K562 (cell line): Measurements from ENCODE around the gene RELL1. TPM values are rescaled to one million over a fixed set of nuclear protein-coding genes. Genes with fewer than 3 reads are reported as not detected.

Source experiments
- ARID3B ChIP-seq: fragments of 250-450 bp; sonication (Bioruptor Pico); IDR thresholded peaks from 2 replicates; pipeline ENCODE4 v1.4.0; 2020; ENCODE audit warnings: borderline replicate concordance
- E2F1 ChIP-seq: sonication (generic); formaldehyde crosslinking; IDR thresholded peaks from 2 replicates; pipeline ENCODE4 v1.8.1; 2023; ENCODE audit warnings: mild to moderate bottlenecking, missing genetic modification reagents, moderate library complexity
- E2F5 ChIP-seq: sonication (generic); formaldehyde crosslinking; IDR thresholded peaks from 2 replicates; pipeline ENCODE4 v1.8.0; 2022; ENCODE audit warnings: mild to moderate bottlenecking, missing genetic modification reagents
- FOXK2 ChIP-seq, 2 experiments: fragments of 450-650 bp; IDR thresholded peaks in 1 of 2; conservative IDR thresholded peaks in 1 of 2; 2 replicates each; pipeline ENCODE4 v1.6.1; 2016; ENCODE audit warnings: low read depth in 2 of 2, mild to moderate bottlenecking in 1 of 2
- KDM4B ChIP-seq, 2 experiments: fragments of 450-650 bp in 1 of 2; sonication (generic) in 1 of 2; IDR thresholded peaks; 2 replicates each; pipeline ENCODE4 v1.6.1; 2016 to 2017; ENCODE audit warnings: borderline replicate concordance in 2 of 2, antibody characterized with exemption in 1 of 2, low read depth in 1 of 2, mild to moderate bottlenecking in 1 of 2
- NFE2 ChIP-seq: IDR thresholded peaks from 2 replicates; pipeline ENCODE4 v1.6.1; 2014; ENCODE audit warnings: antibody characterized with exemption, low read depth
- NONO ChIP-seq, 2 experiments: fragments of 200-400 bp in 1 of 2; fragments of 450-650 bp in 1 of 2; formaldehyde crosslinking in 1 of 2; IDR thresholded peaks; 2 replicates each; pipeline ENCODE4 v1.6.1; 2017; ENCODE audit warnings: low read depth in 2 of 2, mild to moderate bottlenecking in 2 of 2, moderate library complexity in 2 of 2, low read length in 1 of 2
- NUFIP1 ChIP-seq: fragments of 450-650 bp; IDR thresholded peaks from 2 replicates; pipeline ENCODE4 v1.6.1; 2018; ENCODE audit not compliant: partially characterized antibody
- PHF8 ChIP-seq: fragments of 200-600 bp; sonication (generic); IDR thresholded peaks from 2 replicates; pipeline ENCODE4 v1.6.1; 2012; ENCODE audit warnings: mixed run types, mild to moderate bottlenecking, inconsistent platforms, low read length, moderate library complexity, borderline replicate concordance
- POLR3A ChIP-seq: IDR thresholded peaks from 2 replicates; pipeline ENCODE4 v1.6.1; 2011; ENCODE audit warnings: borderline replicate concordance, mild to moderate bottlenecking, moderate library complexity; ENCODE audit not compliant: insufficient read length, insufficient read depth; ENCODE audit errors: extremely low read depth
- PREB ChIP-seq: sonication (generic); formaldehyde crosslinking; IDR thresholded peaks from 2 replicates; pipeline ENCODE4 v1.8.1; 2023; ENCODE audit warnings: mild to moderate bottlenecking, missing genetic modification reagents
- RB1 ChIP-seq: fragments of 450-650 bp; IDR thresholded peaks from 2 replicates; pipeline ENCODE4 v1.6.1; 2017; ENCODE audit warnings: low read depth, mild to moderate bottlenecking
- RBM17 ChIP-seq: fragments of 200-400 bp; formaldehyde crosslinking; IDR thresholded peaks from 2 replicates; pipeline ENCODE4 v1.6.1; 2017; ENCODE audit warnings: low read depth, mild to moderate bottlenecking, low read length, borderline replicate concordance
- RBM34 ChIP-seq: fragments of 200-400 bp; formaldehyde crosslinking; IDR thresholded peaks from 2 replicates; pipeline ENCODE4 v1.6.1; 2018; ENCODE audit warnings: low read length, borderline replicate concordance; ENCODE audit not compliant: insufficient read depth
- RUNX1 ChIP-seq: sonication (generic); IDR thresholded peaks from 2 replicates; pipeline ENCODE4 v1.6.1; 2016; ENCODE audit warnings: antibody characterized with exemption, low read depth
- SAP30 ChIP-seq: fragments of 200-600 bp; sonication (generic); IDR thresholded peaks from 2 replicates; pipeline ENCODE4 v1.6.1; 2012; ENCODE audit warnings: borderline replicate concordance, low read depth, mild to moderate bottlenecking, moderate library complexity, low read length, control low read depth, inconsistent platforms; ENCODE audit not compliant: insufficient read depth, poor library complexity, severe bottlenecking
- SMAD2 ChIP-seq: fragments of 150-350 bp; IDR thresholded peaks from 2 replicates; pipeline ENCODE4 v1.6.1; 2014; ENCODE audit warnings: low read depth, mild to moderate bottlenecking, low read length
- TCF3 ChIP-seq: sonication (generic); formaldehyde crosslinking; IDR thresholded peaks from 2 replicates; pipeline ENCODE4 v1.4.0; 2020; ENCODE audit warnings: mild to moderate bottlenecking, missing genetic modification reagents
- THRA ChIP-seq: fragments of 450-650 bp; IDR thresholded peaks from 2 replicates; pipeline ENCODE4 v1.6.1; 2017; ENCODE audit warnings: mild to moderate bottlenecking, moderate library complexity
- ZNF384 ChIP-seq: IDR thresholded peaks from 2 replicates; pipeline ENCODE4 v1.6.1; 2012; ENCODE audit warnings: low read depth, low read length, improper control_type of control experiment
- polyA plus RNA-seq, 8 experiments: library from polyadenylated mRNA; depleted of rRNA in 4 of 8; stranded (reverse) in 5 of 8; unstranded in 3 of 8; fragments of >200 nt; fragmentation: Nextera tagmentation in 2 of 8; fragmentation: Illumina TruSeq in 1 of 8; extraction: Ambion mirVana in 2 of 8; extraction: Trizol in 1 of 8; gene quantifications; 2 replicates each; pipeline versions ENCODE4 v1.2.1 to v1.2.3, GENCODE V29; 2011 to 2014; ENCODE audit warnings: inconsistent platforms in 1 of 8, missing spikeins in 1 of 8
- total RNA-seq, 7 experiments: library from RNA; depleted of rRNA in 6 of 7; stranded (reverse); fragments of >200 nt in 6 of 7; fragmentation: Illumina TruSeq in 2 of 7; extraction: Trizol in 2 of 7; gene quantifications; 2 replicates each; pipeline versions ENCODE4 v1.2.1 to v1.2.3, GENCODE V29; 2011 to 2021; ENCODE audit warnings: low replicate concordance in 1 of 7

RELL1 gene
- total and polyA plus RNA-seq, 9 of the 15 experiments (the other 6 are each of a cell fraction or from before 2014, with no cell fraction given): 0.06 to 3.5 (median 1.7) TPM; not detected in 1

- no peak for TF ChIP-seq E2F5 (CRISPR knock-in tag)
- peak in 1 of 2 experiments; percentile 58; a peak in 2 of 4 replicates for TF ChIP-seq NONO (IDR thresholded peaks at IDR 0.05; ENCODE audit: low read depth in 2 of 2, low read length in 1 of 2)
- no peak for TF ChIP-seq SMAD2
- no peak for TF ChIP-seq THRA
- no peak for TF ChIP-seq RUNX1
- TF ChIP-seq ZNF384: no peak
- TF ChIP-seq KDM4B (IDR thresholded peaks at IDR 0.05; ENCODE audit: borderline replicate concordance in 2 of 2, low read depth in 1 of 2): no peak
- TF ChIP-seq PREB: no peak
- peak; percentile 82; the same call in 1 of the 2 replicates for TF ChIP-seq RBM34
- TF ChIP-seq RB1: peak; percentile 48; the same call in 1 of the 2 replicates
- no peak for TF ChIP-seq NFE2
- no peak for TF ChIP-seq FOXK2 (conservative IDR thresholded peaks at IDR 0.05 in 1 of 2, IDR thresholded peaks at IDR 0.05 in 1 of 2; ENCODE audit: low read depth in 2 of 2)
- TF ChIP-seq E2F1 (CRISPR knock-in tag): no peak
- TF ChIP-seq PHF8: peak; percentile 73; the same call in 1 of the 2 replicates
- TF ChIP-seq RBM17: no peak
- TF ChIP-seq ARID3B: 0 out of 2 replicates have a peak, but pooled peaks have one; percentile 9
- no peak for TF ChIP-seq NUFIP1
- TF ChIP-seq POLR3A: no peak
- TF ChIP-seq TCF3 (CRISPR knock-in tag): no peak
- peak; percentile 58 for TF ChIP-seq SAP30
Observed at GRCh38 chr4:37685823-37686372, 278 bp downstream of the RELL1 start (continued).
